ENCODE results near the gene LBH.

The LBH gene

DNA sequence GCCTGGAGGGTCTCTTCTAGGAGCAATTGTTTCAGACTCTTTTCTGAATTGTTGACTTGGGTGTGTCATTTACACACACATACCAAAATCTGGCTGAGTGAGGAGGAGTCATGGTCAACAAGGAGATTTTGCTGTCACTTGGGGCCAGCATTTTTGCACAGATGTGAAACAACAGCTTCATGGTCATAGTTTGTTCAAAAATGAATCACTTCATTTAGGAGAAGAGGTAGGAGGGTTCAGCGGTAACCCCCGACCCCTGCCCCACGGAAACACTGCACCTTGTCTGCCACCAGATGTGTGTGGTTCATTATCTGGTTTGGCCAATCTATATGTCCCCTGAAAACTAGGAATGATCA lies 42.2 kb downstream of the LBH start:
- no peak for DNase-seq (ENCODE audit: low read depth in 3 of 3)

DNA sequence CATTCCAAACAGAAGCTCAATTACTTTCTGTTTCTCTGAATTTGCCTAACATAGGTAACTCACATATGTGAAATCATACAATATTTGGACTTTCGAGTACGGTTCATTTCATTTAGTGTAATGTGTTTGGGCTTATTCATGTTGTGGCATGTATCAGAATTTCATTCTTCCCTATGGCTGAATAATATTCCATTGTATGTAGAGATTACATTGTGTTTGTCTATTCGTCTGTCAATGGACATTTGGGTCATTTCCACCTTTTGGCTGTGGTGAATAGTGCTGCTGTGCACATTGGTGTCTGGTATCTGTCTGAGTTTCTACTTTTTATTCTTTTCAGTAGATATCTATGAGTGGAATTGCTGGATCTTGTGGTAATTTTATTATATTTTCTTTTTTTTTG lies 43.9 kb downstream of the LBH start:
- no peak for DNase-seq (ENCODE audit: low read depth in 3 of 3)

- DNase-seq (ENCODE audit: low read depth in 3 of 3) = no peak
These were observed 45.1 kb downstream of the LBH start for GRCh38 chr2:30276455-30276911.

DNA sequence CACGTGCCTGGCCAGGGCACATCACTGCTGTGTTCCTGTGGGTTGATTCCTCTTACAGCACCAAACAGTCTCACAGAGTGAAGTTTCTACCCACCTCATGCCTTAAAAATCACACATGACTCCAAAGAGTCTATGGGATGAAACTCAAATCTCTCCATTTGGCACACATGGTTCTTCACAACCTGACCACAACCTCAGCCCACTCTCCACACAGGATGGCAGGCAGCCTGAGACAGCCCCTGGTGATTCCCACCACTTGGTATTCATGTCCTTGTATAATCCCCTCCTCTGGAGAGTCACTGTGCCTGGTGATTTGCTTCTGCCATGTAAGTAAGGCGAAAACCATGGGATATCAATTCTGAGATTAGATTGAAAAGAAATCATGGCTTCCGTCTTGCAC lies 46.2 kb downstream of the LBH start:
- no peak for DNase-seq (ENCODE audit: low read depth in 3 of 3)

- no peak for DNase-seq (ENCODE audit: low read depth in 3 of 3)
These were observed 47.1 kb downstream of the LBH start for GRCh38 chr2:30278419-30278818.

DNA sequence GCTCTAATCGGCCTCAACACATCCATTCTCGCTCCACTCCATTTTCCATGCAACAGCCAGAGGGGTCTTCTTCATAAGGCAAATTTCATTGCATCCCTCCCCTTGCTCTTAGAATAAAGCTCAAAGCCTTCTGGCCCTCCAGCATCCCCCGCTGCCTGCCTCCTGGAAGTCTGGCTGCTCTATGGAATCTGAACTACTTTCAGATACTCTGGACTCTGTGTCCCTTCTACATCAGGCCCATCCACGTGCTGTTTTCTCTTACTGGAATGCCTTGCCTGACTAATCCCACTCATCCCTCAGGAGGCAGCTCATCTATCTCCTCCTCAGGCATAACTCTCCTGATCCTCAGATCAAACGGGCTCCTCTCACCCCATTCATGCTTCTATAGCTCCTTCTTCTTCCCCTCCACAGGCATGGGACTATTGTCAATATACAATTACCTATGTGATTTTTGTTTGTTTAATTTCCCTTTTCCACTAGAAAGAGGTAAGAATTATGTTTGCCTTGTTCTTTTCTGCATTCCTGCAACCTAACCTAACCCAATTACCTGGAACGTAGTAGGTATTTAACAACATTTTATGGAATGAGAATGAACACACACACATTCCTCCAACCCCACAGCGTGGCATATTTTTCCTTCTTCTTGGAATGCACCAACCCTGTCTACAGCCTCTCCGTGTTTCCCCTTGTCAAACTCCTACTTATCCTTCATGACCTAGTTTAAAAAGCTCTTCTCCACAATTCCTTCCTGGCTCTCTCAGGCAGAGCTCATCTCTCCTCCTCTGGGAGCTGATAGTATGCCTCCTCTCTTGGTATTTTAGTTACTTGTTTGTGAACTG lies 49.5 kb downstream of the LBH start:
- DNase-seq (ENCODE audit: low read depth in 3 of 3) = no peak

GRCh38 chr2:30282081-30282480 lies 50.7 kb downstream of the LBH start:
- no peak for DNase-seq (ENCODE audit: low read depth in 3 of 3)

DNA sequence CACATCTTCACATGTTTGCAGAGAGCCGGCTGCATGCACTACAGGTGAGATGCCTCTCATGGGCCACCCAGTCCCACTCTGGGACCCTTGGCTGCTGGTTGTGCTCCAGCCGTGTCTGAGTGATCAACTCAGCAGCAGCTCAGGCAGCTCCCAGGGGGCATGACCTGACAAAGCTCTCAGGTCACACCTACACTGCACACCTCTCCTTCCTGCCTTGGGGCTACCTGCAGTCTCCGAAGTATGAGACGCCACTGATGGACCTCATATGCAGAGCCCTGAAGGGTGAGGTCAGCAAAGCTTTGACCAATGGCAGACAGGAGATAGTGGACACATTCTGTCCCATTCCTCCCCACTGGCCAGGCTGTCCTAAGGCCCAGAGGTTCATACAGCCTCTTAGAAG lies 51.4 kb downstream of the LBH start:
- DNase-seq (ENCODE audit: low read depth in 3 of 3) = no peak

DNA sequence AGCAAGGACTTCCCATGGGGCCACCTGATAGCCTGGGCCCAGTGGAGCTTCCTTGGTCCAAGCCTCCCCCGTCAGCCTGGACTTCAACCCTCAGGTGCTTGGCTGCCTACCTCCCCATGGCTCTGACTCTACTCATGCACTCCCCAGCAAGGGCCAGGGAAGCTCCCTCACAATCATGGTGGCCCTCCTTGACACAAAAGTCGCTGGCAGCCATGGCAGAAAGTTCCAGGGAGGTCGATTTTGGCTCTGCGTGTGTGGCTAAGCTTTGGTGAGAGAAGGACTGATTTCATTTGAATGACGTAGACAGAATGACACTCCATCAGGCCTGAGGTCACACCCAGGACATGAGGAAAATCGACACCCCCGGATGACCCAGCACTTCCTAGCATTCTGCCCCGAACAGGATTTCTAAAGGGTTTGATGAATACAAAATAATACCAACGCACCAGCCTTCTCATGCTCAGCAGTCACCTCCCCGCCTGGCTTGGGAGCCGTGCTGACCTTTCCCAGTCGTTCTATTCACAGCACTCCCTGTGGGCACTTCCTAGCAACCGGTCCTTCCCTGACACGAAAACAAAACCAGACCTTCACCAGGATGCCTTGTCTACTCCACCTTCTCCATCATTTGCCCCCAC lies 52.7 kb downstream of the LBH start:
- no peak for DNase-seq (ENCODE audit: low read depth in 3 of 3)

DNA sequence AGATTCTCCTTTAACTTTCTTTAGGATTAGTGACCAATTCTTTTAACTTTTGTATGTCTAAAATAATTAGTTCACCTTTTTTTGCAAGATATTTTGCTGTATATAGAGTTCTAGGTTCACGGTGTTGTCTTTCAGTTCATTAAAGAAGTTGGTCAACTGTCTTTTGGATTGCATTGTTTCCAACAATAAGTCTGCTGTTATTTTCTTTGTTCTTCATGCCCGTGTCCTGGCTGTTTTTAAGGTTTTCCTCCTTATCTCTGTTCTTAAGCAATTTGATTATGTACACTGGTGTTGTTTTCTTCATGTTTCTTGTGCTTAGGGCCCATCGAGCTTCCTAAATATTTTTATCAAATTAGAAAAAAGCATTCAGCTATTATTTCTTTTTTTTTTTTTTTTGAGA lies 54.4 kb downstream of the LBH start:
- DNase-seq (ENCODE audit: low read depth in 3 of 3) = no peak

- no peak for DNase-seq (ENCODE audit: low read depth in 3 of 3)
These were observed 56.0 kb downstream of the LBH start for GRCh38 chr2:30287190-30287840.

GRCh38 chr2:30287857-30288513 lies 56.7 kb downstream of the LBH start:
- no peak for DNase-seq (ENCODE audit: low read depth in 3 of 3)

GRCh38 chr2:30288561-30288960 lies 57.2 kb downstream of the LBH start:
- DNase-seq (ENCODE audit: low read depth in 3 of 3) = no peak

DNA sequence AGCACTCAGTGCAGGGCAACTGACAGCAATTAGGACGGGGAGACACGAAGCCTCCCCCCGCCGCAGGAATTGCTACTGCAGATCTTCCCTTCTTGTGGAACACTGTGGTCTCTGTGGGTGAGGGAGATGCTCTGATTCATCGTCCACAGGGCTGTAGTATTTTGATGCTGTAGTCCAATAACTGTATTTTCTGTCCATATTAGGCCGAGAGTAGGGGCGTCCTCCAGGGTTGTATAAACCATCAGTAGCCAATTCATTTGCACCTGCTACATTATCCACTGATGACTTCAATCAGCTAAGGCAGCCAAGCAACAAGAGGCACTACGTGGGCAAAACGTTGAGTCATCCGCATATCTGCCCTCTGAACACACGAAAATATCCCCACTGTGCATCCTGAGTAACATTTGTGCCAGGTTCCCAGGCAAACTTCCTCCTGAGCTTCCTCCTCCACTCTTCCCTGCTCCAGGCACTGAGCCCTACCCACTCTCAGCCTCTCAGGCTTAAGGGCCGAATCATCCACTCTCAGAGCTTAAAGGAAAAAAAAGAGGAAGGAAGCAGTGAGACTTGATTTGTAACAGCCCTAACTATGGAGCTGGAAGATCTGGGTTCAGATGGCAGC lies 62.1 kb downstream of the LBH start:
- DNase-seq (ENCODE audit: low read depth in 3 of 3) = no peak

GRCh38 chr2:30294133-30294532 lies 62.8 kb downstream of the LBH start:
- no peak for DNase-seq (ENCODE audit: low read depth in 3 of 3)

GRCh38 chr2:30296496-30296895 lies 65.2 kb downstream of the LBH start:
- DNase-seq (ENCODE audit: low read depth in 3 of 3) = no peak

GRCh38 chr2:30298302-30298701 lies 67.0 kb downstream of the LBH start:
- no peak for DNase-seq (ENCODE audit: low read depth in 3 of 3)

GRCh38 chr2:30300122-30300455 lies 68.8 kb downstream of the LBH start:
- DNase-seq (ENCODE audit: low read depth in 3 of 3) = no peak

DNA sequence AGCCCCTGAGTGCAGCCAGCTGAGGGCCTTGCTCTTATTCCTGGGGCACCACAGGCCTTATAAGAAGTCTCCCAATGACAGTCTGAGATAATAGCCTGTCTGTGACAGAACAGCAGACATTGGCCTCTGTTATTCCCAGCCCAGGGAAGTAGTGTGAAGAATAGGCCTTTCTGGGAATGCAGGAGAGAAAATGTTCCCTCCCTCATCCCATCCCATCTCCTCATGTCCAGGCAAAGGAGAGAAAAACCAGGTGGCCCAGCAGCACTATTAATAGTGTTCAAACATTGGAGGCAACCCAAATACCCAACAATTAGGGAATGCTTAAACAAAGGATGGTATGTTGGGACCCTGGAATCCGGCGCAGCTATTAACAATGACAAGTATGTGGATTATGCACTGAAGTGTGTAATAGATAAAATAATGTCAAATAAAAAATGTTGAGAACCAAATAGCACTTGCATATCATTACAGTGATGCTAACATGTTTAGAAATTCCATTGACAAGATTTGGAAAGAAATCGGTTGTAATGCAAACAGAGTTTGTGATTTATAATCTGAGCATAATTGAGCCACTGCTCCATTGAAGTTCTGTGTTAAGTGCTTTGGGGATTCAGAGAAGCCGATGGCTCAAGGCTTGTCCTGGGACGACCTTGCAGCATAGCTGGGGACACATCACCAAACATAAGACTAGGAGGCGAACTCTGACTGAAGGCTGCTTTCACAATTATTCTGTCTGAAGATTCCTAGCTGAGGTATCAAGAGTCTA lies 69.3 kb downstream of the LBH start:
- no peak for DNase-seq (ENCODE audit: low read depth in 3 of 3)

- no peak for DNase-seq (ENCODE audit: low read depth in 3 of 3)
These were observed 70.2 kb downstream of the LBH start for GRCh38 chr2:30301551-30301950.

GRCh38 chr2:30302566-30302965 lies 71.2 kb downstream of the LBH start:
- no peak for DNase-seq (ENCODE audit: low read depth in 3 of 3)

Data from stimulated activated CD4-positive, alpha-beta T cell treated with anti-CD3 and anti-CD28 coated beads, TNF-alpha, amount 100 ng/mL, for 4 hours (primary cell).